Activated CD4-positive, alpha-beta T cell treated with anti-CD3 and anti-CD28 coated beads for 4 hours (primary cell): ENCODE measurements around the gene FTSJ3.
"Not testable (repeated sequence)": the region's sequence is repeated elsewhere in the genome, so short reads cannot be mapped to it uniquely, and the experiment has no call there.

ENCODE experiments used
- DNase-seq, 2 donors: peaks; one replicate each; pipeline ENCODE4 v3.0.0-alpha.2; 2020

Gene FTSJ3

DNA sequence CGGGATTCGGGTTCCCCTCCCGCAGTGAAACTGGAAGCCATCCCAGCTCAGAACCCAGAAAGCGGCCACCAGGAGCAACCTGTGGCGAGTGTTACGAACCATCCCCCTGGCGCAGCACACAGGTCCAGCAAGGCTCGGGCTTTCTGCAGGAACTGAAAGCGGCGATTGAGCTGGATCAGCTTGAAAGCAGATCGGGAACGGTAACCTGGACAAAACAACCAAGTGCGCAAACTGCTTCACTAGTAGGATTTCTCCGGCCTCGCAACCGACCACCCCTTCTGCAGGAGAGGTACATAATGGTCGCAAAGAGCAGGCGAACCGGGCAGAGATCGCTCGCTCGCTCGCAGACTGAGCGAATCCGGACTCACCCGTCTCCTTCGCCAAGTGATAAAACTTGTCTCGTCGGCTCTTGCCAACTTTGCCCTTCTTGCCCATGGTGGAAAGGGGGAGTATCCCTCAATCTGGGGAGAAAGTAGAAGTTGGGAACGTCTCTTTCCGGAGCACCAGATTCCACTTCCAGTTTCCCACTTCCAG is 928 bp downstream of the FTSJ3 start:
- DNase-seq = no peak

DNA sequence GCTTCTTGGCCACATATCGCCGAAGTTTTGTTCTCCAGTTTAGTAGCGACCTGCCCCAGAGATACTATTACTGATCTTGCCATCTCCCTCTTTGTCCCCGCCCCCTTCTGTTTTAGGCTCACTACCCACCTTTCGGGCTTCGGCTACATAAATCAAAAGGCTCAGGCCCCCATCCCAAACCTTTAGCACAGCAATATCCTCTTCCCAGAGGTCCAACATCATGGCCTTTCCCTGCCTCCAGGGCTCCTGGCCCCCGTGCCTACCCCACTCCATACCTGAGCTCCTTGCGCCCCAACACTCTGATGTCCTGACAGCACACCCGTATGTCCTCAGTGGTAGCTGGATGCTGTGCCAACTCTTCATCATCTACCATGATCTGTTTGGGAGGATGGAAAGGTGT is 3.1 kb downstream of the FTSJ3 start:
- DNase-seq = no peak

DNA sequence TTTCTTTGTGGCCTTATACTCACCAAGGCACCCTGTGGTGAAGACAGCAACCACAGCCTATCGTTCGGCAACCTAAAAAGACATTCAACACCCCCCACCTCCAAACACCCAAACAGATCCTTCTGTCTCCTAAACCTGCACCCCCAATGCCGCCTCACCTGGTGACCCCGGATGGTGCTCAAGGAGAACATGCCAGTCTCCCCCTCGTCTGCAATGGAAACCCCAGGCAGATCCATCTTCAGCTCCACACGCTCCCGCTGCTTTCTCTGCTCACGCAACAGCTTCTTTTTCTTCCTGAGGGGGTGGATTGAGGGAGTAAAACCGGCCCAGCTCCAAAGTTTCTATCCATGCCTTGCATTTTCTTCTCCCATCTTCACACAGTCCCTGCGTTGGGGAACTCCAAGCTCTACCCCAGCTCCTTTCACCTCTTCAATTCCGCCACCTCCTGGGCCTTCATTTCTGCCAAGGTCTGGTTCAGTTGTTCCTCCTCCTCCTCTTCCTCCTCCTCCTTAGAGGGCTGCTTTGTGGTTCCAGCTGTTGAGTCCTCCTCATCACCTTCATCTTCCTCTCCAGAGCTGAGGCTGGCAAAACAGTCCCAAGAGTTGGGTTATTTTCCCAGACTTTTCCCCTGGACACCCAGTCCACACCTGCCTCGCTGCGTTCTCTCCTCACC is 3.7 kb downstream of the FTSJ3 start:
- no peak for DNase-seq

DNA sequence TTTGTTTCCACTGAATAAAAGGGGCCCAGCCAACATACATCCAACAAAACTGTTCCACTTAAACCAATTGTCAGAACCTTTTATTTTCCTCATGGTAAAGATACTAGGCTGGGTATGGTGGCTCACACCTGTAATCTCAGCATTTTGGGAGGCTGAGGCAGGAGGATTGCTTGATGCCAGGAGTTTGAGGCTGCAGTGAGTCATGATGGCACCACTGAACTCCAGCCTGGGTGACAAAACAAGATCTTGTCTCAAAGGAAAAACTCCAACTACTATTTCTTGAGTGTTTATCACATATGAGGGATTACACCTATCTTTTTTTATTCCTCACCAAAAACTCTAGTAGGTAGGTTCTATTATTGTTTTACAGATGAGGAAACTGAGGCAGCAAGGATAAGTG is 4.9 kb downstream of the FTSJ3 start:
- no peak for DNase-seq

DNA sequence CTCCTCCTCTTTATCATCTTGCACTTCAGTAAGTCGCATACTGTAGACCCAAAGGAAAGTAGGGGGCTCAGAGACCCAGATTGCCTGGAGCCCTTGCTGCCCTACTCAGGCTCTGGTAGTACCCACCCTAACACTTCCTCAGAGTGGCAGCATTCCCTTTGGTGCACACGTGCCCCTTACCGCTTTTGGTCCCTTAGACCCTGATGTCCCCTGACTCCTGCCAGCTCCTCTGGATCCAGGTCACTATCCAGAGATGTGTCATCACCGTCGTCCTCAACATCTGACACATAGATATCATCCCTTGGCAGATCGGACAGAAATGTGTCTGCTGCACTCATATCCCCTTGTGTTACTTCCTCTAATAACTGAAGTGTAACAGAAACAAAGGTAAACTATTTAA is 5.7 kb downstream of the FTSJ3 start:
- no peak for DNase-seq

DNA sequence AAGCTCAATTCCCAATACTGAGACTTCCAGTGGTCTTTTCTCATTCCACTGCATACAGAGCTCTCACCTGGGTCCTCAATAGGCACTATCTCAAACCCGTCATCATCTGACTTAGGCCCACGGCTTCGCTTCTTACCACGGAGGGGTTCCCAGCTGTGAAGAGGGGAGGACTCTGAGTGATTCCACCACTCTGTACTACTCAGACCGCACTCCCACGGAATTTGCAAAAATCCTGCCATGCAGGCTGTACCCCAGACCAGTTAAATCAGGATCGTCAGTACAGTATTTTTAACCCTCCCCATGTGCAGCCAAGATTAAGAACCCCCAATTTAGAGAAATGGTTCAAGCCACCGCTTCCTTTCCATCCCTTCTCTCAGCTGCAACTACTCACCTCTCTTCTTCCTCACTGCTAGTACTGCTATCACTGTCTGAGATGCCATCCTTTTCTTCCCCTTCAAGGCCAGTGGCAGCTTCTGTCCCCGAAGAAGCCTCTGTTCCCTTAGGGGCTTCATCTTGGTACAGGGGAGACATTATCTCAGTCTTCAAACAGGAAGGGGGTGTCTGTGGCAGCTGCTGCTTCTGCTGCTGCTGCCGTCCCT is 6.4 kb downstream of the FTSJ3 start:
- DNase-seq = no peak

DNA sequence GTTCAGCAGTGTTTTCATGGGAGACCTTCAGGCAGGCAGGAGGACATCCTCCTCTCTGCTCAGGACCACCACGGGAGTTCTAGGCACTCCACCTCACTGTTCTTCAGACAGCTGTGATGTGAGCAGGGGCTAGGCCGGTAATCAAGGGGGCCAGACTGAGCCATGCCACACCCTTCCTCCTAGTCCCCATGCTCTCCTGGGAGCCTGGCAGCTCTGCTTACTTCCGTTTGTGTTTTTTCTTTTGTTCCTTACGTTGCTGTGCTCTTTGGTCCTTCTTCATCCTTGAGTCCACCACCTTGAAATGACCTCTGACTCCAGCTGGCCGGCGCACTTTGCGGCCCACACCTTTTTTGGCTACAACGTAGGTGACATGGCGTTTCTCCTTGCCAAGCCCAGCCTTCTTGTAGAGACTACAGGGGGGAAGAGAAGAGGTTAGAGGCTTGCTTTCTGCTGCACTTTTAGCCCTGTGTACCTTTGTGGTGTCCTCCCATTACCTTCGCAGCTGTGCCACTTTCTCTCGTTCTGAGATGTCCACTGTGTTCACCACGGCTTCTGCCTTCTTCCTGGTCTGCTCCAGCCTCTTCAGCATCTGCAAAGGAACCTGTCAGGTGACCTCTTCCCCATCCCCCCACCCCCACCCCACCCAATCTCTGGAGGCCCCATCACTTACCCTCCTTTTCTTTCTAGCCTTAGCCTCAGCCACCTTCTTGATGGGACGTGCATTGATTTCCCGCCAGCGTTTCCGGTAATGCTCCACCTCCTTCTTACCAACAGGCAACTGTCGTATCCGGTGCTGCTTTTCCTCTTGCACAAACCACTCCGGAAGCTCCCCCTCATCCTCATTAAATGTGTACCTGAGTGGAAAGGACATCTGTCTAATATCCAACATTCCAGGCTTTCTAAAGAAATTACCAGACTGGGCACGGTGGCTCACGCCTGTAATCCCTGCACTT is 7.6 kb downstream of the FTSJ3 start:
- no peak for DNase-seq

DNA sequence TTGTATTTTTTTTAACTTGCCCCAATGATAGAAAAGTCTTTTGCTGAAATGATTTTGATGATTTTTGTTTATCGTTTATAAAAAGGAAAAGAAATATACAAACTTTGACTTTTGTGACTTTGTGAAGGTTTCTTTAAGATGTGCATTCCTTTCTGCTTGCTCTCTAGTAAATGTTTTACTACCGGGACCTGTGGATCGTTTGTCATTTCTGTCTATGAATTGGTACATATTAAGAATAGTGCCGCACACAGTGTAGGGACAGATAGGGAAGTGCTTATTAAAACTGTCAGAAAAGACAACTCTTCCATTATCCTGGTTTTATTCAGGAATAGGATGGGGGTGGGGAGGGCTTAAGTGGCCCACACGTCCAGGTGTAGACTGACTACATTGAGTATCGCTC is 8.3 kb downstream of the FTSJ3 start:
- no peak for DNase-seq

DNA sequence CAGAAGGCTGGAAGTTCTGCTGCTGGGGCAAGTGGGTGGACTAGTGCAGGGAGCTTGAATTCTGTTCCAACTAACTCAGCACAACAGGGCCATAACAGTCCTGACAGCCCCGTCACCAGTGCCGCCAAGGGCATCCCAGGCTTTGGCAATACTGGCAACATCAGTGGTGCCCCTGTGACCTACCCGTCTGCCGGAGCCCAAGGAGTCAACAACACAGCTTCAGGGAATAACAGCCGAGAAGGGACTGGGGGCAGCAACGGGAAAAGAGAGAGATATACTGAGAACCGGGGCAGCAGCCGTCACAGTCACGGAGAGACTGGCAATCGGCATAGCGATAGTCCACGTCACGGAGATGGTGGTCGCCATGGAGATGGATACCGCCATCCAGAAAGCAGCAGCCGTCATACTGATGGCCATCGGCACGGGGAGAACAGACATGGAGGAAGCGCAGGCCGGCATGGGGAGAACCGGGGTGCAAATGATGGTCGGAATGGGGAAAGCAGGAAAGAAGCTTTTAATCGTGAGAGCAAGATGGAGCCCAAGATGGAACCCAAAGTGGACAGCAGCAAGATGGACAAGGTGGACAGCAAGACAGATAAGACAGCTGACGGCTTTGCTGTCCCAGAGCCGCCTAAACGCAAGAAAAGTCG is 9.6 kb downstream of the FTSJ3 start:
- DNase-seq = no peak

DNA sequence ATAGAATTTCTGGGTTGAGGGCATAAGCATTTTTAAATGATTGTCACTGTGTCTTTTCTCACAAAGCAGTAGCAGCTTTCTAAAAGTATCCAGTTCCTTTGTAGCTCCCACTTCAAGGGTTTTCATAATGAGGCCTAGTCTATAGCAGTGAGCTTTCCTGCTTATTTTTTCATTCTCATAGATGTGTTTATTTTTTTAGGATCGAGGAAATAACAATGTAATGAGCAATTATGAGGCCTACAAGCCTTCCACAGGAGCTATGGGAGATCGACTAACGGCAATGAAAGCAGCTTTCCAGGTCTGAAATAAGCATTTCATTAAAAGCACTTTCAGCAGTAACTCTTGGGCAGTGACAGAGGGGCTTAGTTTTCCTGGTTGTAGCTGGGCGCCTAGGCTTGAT is 10.8 kb downstream of the FTSJ3 start:
- DNase-seq = no peak

DNA sequence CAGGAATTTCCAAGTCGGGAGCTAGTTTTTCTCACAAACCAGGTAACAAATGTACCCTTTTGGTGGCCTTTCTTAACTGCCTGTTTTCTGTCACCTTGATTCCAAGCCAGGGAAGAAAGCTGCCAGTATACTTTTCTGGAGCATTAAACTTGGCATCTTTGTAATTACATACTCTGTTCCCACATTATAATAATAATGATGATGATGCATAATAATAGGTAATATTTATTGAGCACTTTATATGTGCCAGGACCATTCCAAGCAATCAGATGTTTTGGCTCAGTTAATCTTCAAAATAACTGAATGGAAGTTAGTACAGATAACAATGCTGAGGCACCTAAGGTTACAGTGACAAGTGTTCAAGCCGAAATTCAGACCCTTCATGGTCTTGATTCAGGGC is 11.3 kb downstream of the FTSJ3 start:
- DNase-seq = no peak

DNA sequence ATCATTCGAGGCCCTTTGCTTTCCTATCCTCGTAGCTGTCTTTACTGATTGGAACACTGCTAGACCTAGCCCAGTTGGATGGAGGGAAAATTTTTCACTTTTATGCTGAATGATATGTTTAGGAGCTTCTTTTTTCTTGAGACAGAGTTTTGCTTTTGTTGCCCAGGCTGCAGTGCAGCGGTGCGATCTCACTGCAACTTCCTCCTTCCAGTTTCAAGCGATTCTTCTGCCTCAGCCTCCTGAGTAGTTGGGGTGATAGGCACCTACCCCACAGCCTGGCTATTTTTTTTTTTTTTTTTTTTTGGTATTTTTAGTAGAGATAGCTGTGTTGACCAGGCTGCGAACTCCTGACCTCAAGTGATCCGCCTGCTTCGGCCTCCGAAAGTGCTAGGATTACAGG is 17.5 kb downstream of the FTSJ3 start:
- DNase-seq = no peak

DNA sequence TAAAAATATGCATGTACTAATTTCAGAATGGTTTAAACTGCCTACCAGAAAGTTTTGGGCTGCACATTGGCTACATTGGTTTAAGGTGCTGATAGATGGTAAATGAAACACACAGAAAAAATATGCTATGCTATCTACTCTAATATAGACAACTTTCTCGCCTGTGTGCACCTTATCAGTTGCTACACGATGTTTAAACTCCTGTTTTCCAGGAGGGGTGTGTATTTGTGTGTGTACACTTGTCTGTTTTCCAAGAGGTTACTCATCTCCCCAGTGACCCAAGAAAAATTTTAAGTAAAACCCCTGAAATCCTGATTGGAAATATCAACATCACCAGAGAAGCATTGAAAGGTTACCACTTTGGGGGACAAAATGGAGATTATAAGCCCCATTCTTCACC is 21.9 kb downstream of the FTSJ3 start:
- DNase-seq = no peak

DNA sequence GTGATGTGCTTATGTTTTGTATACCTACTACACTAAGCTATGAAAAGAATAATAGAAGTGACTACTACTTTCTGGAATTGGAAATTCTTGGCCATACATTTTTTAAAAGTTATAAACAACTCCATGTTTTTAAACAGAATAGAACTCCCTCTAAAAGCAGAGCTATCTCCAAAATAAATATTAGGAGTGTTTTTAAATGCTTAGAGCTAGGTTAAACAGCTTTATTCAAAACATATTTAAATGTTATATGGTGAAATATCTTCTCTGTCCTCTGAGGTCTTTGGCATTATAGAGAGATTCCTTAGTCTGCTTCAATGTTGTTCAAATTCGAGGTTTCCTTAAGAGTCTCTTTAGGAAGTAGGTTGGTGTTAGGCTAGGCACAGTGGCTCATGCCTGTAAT is 23.1 kb downstream of the FTSJ3 start:
- DNase-seq = no peak

DNA sequence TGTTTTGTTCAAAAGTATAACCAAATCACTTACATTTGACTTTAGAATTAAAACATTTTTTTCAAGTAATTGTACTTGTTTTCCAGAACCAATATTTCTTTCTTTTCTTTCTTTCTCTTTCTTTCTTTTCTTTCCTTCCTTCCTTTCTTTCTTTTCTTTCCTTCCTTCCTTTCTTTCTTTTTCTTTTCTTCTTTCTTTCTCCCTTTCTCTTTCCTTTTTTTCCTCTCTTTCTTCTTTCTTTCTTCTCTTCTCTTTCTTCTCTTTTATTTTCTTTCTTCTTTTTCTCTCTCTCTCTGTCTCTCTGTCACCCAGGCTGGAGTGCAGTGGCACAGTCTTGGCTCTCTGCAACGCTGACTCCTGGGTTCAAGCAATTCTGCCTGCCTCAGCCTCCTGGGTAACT is 26.7 kb downstream of the FTSJ3 start:
- DNase-seq = no peak

DNA sequence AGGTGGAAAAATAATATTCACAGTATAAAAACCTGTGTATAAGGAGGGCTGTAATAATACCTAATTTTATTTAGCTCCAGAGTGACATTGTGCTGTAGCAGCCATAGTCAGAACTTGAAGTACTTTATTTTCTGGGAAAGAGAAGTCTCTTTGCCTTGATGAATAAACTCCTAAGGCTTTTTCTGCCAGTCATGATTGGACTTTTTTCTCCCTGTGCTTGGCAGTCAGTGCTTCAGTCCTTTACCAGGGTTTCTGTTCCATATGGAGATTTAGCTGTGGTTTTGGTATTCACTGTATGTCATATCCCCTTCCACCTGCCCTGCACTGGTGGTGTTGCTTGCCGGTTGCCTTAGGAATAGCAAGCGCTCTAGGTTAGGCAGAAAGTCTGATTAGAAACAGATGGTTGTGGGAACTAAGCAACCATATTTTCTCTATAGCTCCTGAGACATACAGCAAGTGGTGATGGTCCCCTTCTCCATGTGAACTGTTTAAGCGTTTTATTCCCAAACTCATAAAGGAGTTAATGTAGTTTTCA is 28.8 kb downstream of the FTSJ3 start:
- DNase-seq = no peak

DNA sequence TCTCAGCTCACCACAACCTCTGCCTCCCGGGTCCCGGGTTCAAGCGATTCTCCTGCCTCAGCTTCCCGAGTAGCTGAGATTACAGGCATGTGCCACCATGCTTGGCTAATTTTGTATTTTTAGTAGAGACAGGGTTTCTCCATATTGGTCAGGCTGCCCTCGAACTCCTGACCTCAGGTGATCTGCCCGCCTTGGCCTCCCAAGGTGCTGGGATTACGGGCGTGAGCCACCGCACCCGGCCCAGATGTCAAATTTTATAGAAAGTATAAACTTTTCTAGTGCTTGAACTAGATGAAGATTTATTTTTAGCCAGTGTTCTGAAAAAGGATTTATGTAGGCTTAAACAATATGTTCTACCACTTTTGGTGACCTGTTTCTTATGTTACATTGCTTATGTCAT is 31.1 kb downstream of the FTSJ3 start:
- not testable (repeated sequence) for DNase-seq

DNA sequence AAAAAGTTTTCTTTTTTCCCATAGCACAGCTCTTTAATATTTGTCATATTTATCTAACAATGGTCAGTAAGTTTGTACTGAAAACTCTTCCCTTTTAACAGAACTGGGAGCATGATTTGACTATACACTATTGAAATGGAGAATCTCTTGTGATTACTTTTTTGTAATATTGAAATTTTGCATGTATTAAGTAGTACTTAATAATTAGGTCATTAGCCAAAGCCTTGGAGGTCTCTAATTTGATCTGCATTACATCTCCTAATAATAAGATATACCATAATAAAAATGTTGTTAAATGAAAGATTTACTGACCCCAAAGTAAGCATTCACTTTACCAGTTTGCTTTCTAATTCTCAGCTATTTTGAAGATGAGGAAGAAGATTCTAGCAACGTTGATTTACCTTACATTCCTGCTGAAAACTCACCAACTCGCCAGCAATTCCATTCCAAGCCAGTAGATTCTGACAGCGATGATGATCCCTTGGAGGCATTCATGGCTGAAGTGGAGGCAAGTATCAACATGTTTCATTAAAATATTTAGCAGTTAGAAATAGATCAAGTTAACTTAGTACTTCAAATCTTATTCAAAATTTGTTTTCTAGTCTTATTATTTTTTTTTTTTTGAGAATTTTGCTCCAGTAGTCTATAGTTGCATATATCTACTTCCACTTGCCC is 35.3 kb downstream of the FTSJ3 start:
- no peak for DNase-seq

DNA sequence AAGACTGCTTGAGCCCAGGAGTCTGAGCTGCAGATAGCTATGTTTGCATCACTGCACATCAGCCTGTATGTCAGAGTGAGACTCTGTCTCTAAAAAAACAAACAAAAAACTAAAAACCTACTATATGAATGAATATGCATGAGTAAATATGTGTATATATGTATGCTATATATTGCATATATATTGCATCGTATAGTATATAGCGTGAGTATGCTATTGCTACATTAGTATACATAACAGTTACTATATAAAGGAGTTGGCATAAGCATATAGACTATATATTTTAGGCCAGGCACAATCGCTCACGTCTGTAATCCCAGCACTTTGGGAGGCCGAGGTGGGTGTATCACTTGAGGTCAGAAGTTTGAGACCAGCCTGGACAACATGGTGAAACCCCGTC is 37.4 kb downstream of the FTSJ3 start:
- no peak for DNase-seq

DNA sequence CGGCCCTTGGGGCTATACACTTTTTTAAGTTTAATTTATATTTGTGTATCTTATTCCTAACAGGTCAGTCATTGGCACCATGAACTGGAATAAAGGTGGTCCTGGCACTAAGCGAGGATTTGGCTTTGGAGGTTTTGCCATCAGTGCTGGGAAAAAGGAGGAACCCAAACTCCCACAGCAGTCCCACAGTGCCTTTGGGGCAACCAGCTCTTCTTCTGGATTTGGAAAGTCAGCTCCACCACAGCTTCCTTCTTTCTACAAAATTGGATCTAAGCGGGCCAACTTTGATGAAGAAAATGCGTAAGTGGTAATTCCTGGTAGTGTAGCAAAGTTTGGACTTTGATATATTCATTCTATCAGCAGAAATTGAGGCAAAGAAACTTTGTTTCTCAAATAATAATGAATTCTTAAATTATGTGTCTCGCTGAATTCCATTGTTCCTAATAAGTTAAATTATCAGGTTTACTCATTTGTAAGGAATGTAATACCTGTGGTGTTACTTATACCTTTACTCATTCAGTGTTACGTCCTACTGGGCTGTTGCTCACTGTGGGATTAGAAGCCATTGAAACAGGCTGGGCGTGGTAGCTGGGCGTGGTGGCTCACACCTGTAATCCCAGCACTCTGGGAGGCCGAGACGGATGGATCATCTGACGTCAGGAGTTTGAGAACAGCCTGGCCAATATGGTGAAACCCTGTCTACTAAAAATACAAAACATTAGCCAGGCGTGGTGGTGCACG is 40.3 kb downstream of the FTSJ3 start:
- DNase-seq = no peak

DNA sequence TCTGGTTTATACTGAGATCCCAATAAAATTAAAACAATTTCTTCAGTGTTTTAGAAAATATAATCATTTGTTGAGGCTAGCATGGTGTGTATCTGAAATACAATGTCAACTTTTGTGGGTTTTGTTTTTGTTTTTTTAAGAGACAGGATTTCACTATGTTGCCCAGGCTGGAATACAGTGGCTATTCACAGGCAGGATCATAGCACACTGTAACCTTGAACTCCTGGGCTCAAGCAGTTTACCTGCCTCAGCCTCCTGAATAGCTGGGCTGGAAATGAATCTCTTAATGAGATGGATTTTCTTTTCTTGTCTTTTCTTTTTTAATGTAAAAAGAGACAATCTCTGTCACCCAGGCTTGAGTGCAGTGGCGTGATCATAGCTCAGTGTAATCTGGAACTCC is 41.3 kb downstream of the FTSJ3 start:
- DNase-seq = no peak

DNA sequence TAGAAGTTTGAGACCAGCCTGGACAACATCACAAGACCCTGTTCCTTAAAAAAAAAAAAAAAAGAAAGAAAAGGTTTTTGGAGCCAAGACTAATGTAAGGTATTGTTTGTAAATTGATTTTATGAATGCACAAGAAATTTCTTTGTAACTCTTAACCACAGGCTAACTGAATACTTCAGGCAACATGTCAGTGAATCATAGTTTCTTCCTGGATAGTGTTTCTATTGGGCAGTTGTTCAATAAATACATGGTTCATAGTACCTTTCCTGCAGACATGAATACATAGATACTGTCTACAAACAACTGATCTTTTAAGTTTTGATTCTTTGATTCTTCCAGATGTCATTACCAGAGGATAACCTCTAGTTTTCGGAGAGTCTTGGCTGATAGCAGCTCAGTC is 41.9 kb downstream of the FTSJ3 start:
- no peak for DNase-seq
